Middle frontal gyrus (tissue), 1 donor: ENCODE results near the gene SF1.

Experiments used
- DNase-seq: peaks from one replicate; pipeline ENCODE4 v3.0.0-alpha.2; 2015; ENCODE audit warnings: low spot score; ENCODE audit errors: extremely low spot score

SF1 gene

GRCh38 chr11:64762277-64762673 is 16.1 kb downstream of the SF1 start:
- DNase-seq: no peak

- DNase-seq: no peak
Measured at GRCh38 chr11:64760759-64761420, 17.5 kb downstream of the SF1 start.

- DNase-seq: peak; percentile 48
Measured at GRCh38 chr11:64759722-64760719, 18.3 kb downstream of the SF1 start, which contains the start of gene PYGM. PYGM (minus strand) TSS chr11:64759974; CDS start chr11:64759898, 76 bp downstream.

- DNase-seq: no peak
Measured at GRCh38 chr11:64759131-64759721, 19.1 kb downstream of the SF1 start.

- no peak for DNase-seq
Measured at GRCh38 chr11:64758330-64759079, 19.8 kb downstream of the SF1 start.

- DNase-seq: no peak
Measured at GRCh38 chr11:64757549-64758329, 20.6 kb downstream of the SF1 start.

GRCh38 chr11:64755681-64756361 is 22.5 kb downstream of the SF1 start:
- no peak for DNase-seq

- no peak for DNase-seq
Measured at GRCh38 chr11:64754919-64755662, 23.3 kb downstream of the SF1 start.

- DNase-seq: no peak
Measured at GRCh38 chr11:64754124-64754918, 24.0 kb downstream of the SF1 start.

- DNase-seq: no peak
Measured at GRCh38 chr11:64753380-64754123, 24.8 kb downstream of the SF1 start.

- no peak for DNase-seq
Measured at GRCh38 chr11:64753019-64753379, 25.3 kb downstream of the SF1 start.

- DNase-seq: no peak
Measured at GRCh38 chr11:64752175-64752970, 26.0 kb downstream of the SF1 start.

GRCh38 chr11:64751580-64751979 is 26.8 kb downstream of the SF1 start:
- DNase-seq: no peak

- no peak for DNase-seq
Measured at GRCh38 chr11:64751136-64751535, 27.2 kb downstream of the SF1 start.

GRCh38 chr11:64750361-64751054 is 27.8 kb downstream of the SF1 start:
- DNase-seq: no peak

GRCh38 chr11:64747961-64748665 is 30.2 kb downstream of the SF1 start:
- no peak for DNase-seq
